ENCODE measurements around the gene TCP10L. TPM values are rescaled to one million over a fixed set of nuclear protein-coding genes. Genes with fewer than 3 reads are reported as not detected.

The TCP10L gene
- total and polyA plus RNA-seq, 2 experiments from 2014 or later: 0.97 TPM; not detected in 1

GRCh38 chr21:32608851-32609250 lies 23.5 kb upstream of the TCP10L start:
- Histone ChIP-seq H3K4me2 (ENCODE audit: unreplicated experiment) (no peak overlapping the region), H3K9ac (no peak overlapping the region), H3K27me3 (replicated peaks; ENCODE audit: insufficient read depth) (no peaks in the 10 kb centered on the region), H4K20me1 (ENCODE audit: insufficient read depth) (no peaks in the 10 kb centered on the region), H2AFZ (no peak overlapping the region), H3K27ac (no peak overlapping the region), H3K4me3 (no peak overlapping the region), H3K4me1 (ENCODE audit: insufficient read depth) (peaks cover 4% of the 10 kb centered on the region), H3F3A (ENCODE audit: insufficient read depth) (no peaks in the 10 kb centered on the region), H3K36me3 (ENCODE audit: low read depth) (peaks cover 5% of the 10 kb centered on the region), H3K79me2 (ENCODE audit: insufficient read depth) (peaks cover 29% of the 10 kb centered on the region), H3K9me2 (ENCODE audit: insufficient read depth) (no peaks in the 10 kb centered on the region), H3K9me3 (ENCODE audit: low read depth) (no peaks in the 10 kb centered on the region)
- in situ Hi-C loops (cut with MboI): no loop called here
- no peak for DNase-seq
- 83 to 85% methylated on average over 5 of the region's 5 CpGs for WGBS, 2 experiments (ENCODE audit: low coverage in 1 of 2, low lambda C conversion rate in 2 of 2, missing lambda C conversion rate in 2 of 2)
- TF ChIP-seq EZH2 (IDR thresholded peaks at IDR 0.05; ENCODE audit: insufficient read depth, poor library complexity, severe bottlenecking) (no peak), EZH2phosphoT487 (IDR thresholded peaks at IDR 0.05; ENCODE audit: insufficient read depth, low read depth) (no peak)

GRCh38 chr21:32605469-32605868 lies 20.1 kb upstream of the TCP10L start:
- Histone ChIP-seq H3F3A (ENCODE audit: insufficient read depth) (0 out of 2 replicates have a peak, but pooled peaks cover 8% of the 10 kb centered on the region), H3K27ac (no peak overlapping the region), H3K4me1 (ENCODE audit: insufficient read depth) (no peaks in the 10 kb centered on the region; the same call in 1 of the 2 replicates), H2AFZ (no peak overlapping the region), H3K4me3 (no peak overlapping the region), H4K20me1 (ENCODE audit: insufficient read depth) (no peaks in the 10 kb centered on the region), H3K27me3 (replicated peaks; ENCODE audit: insufficient read depth) (no peaks in the 10 kb centered on the region), H3K36me3 (ENCODE audit: low read depth) (peaks cover 15% of the 10 kb centered on the region), H3K9me2 (ENCODE audit: insufficient read depth) (no peaks in the 10 kb centered on the region), H3K9me3 (ENCODE audit: low read depth) (no peaks in the 10 kb centered on the region), H3K9ac (no peak overlapping the region), H3K79me2 (ENCODE audit: insufficient read depth) (peaks cover 15% of the 10 kb centered on the region), H3K4me2 (ENCODE audit: unreplicated experiment) (no peak overlapping the region)
- in situ Hi-C loops (cut with MboI): no loop called here
- TF ChIP-seq EZH2phosphoT487 (IDR thresholded peaks at IDR 0.05; ENCODE audit: insufficient read depth, low read depth): no peak
- no peak for TF ChIP-seq EZH2 (IDR thresholded peaks at IDR 0.05; ENCODE audit: insufficient read depth, poor library complexity, severe bottlenecking)
- WGBS, 2 experiments (ENCODE audit: low coverage in 1 of 2, low lambda C conversion rate in 2 of 2, missing lambda C conversion rate in 2 of 2): 89 to 93% methylated on average over 8 of the region's 8 CpGs
- no peak for DNase-seq

GRCh38 chr21:32604464-32604863 lies 19.1 kb upstream of the TCP10L start:
- in situ Hi-C loops (cut with MboI): no loop called here

GRCh38 chr21:32603131-32603530 lies 17.8 kb upstream of the TCP10L start:
- no peaks in the 10 kb centered on the region for H4K20me1 ChIP-seq (ENCODE audit: insufficient read depth)
- no peak overlapping the region for H3K9ac ChIP-seq
- no peak for TF ChIP-seq EZH2 (IDR thresholded peaks at IDR 0.05; ENCODE audit: insufficient read depth, poor library complexity, severe bottlenecking)
- no peak for TF ChIP-seq EZH2phosphoT487 (IDR thresholded peaks at IDR 0.05; ENCODE audit: insufficient read depth, low read depth)
- no peaks in the 10 kb centered on the region for H3K4me1 ChIP-seq (ENCODE audit: insufficient read depth)
- H3F3A ChIP-seq (ENCODE audit: insufficient read depth): 0 out of 2 replicates have a peak, but pooled peaks cover 8% of the 10 kb centered on the region
- H3K9me2 ChIP-seq (ENCODE audit: insufficient read depth): no peaks in the 10 kb centered on the region
- H3K27ac ChIP-seq: no peak overlapping the region
- no peaks in the 10 kb centered on the region for H3K79me2 ChIP-seq (ENCODE audit: insufficient read depth)
- 86 to 92% methylated on average over 8 of the region's 8 CpGs for WGBS, 2 experiments (ENCODE audit: low coverage in 1 of 2, low lambda C conversion rate in 2 of 2, missing lambda C conversion rate in 2 of 2)
- peaks cover 15% of the 10 kb centered on the region for H3K36me3 ChIP-seq (ENCODE audit: low read depth)
- H3K9me3 ChIP-seq (ENCODE audit: low read depth): no peaks in the 10 kb centered on the region
- no peak overlapping the region for H2AFZ ChIP-seq
- H3K27me3 ChIP-seq (replicated peaks; ENCODE audit: insufficient read depth): no peaks in the 10 kb centered on the region
- in situ Hi-C loops (cut with MboI): no loop called here
- no peak overlapping the region for H3K4me2 ChIP-seq (ENCODE audit: unreplicated experiment)
- H3K4me3 ChIP-seq: no peak overlapping the region
- DNase-seq: no peak

More at GRCh38 chr21:32604464-32604863, 19.1 kb upstream of the TCP10L start:
- H3K27me3 ChIP-seq (replicated peaks; ENCODE audit: insufficient read depth): no peaks in the 10 kb centered on the region
- no peak overlapping the region for H3K4me2 ChIP-seq (ENCODE audit: unreplicated experiment)
- H3K4me1 ChIP-seq (ENCODE audit: insufficient read depth): no peaks in the 10 kb centered on the region
- no peak overlapping the region for H2AFZ ChIP-seq
- H3K9ac ChIP-seq: no peak overlapping the region
- no peak overlapping the region for H3K4me3 ChIP-seq
- H3K9me2 ChIP-seq (ENCODE audit: insufficient read depth): no peaks in the 10 kb centered on the region
- H3K9me3 ChIP-seq (ENCODE audit: low read depth): no peaks in the 10 kb centered on the region
- 0 out of 2 replicates have a peak, but pooled peaks cover 8% of the 10 kb centered on the region for H3F3A ChIP-seq (ENCODE audit: insufficient read depth)
- H3K27ac ChIP-seq: no peak overlapping the region
- peaks cover 15% of the 10 kb centered on the region for H3K36me3 ChIP-seq (ENCODE audit: low read depth)
- H3K79me2 ChIP-seq (ENCODE audit: insufficient read depth): peaks cover 5% of the 10 kb centered on the region; the same call in 1 of the 2 replicates
- 68 to 69% methylated on average over 8 of the region's 8 CpGs for WGBS, 2 experiments (ENCODE audit: low coverage in 1 of 2, low lambda C conversion rate in 2 of 2, missing lambda C conversion rate in 2 of 2)
- no peak for DNase-seq
- H4K20me1 ChIP-seq (ENCODE audit: insufficient read depth): no peaks in the 10 kb centered on the region
- TF ChIP-seq EZH2 (IDR thresholded peaks at IDR 0.05; ENCODE audit: insufficient read depth, poor library complexity, severe bottlenecking) (no peak), EZH2phosphoT487 (IDR thresholded peaks at IDR 0.05; ENCODE audit: insufficient read depth, low read depth) (no peak)

Measured in GM23248 (cell line).